ENCODE data around the gene PTGS1. TPM values are rescaled to one million over a fixed set of nuclear protein-coding genes. Genes with fewer than 3 reads are reported as not detected.
A peak's percentile ranks its signal among the peaks of the same experiment; 100 is the strongest.

The PTGS1 gene
- total RNA-seq, 1 donor from 2014 or later: 5.0 TPM

DNA sequence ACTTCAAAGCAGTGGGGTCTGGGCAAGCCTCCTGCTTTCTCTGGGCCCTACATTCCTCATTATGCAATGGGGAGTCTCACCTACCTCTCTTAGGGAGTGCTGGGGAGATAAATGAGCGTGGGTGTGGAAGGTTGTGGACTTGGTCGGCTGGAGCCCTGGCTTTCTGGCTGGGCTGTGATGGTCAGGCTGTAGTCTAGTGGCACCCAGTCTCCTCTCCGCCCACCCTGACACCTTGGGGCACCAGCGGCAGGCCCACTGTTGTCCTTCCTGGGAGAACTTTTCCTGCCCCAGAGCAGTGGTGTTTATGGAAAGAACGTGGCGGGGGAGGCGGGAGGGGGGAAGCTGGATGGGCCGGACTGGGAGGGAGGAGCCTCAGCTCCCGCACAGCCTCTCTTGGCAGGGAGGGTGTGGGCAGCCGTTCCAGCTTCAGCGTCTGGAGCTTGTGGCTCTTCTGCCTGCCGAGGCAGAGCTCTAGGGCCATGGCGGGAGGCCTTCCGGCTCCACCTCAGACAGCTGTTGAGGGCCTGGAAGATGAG is 4.1 kb downstream of the PTGS1 start:
- DNase-seq: peak; percentile 79

DNA sequence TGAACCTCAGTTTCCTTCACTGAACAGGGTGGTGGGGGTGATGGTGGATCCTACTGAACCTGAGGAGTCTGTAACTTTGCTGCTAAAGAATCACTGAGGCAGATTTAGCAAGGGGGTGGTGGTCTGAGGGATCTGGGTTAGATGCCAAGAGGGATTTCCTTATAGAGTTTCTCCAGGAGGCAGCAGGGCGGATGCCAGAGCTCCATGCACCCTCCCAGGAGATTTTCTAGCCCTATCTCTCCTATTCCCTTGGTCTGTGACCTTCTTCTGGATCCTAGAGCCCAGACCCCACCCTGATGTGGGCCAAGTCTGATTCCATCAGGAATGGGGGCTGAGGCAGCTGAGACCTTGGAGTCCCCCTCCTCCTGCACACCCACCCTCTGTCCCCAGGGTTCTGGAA is 6.0 kb downstream of the PTGS1 start:
- DNase-seq: no peak

DNA sequence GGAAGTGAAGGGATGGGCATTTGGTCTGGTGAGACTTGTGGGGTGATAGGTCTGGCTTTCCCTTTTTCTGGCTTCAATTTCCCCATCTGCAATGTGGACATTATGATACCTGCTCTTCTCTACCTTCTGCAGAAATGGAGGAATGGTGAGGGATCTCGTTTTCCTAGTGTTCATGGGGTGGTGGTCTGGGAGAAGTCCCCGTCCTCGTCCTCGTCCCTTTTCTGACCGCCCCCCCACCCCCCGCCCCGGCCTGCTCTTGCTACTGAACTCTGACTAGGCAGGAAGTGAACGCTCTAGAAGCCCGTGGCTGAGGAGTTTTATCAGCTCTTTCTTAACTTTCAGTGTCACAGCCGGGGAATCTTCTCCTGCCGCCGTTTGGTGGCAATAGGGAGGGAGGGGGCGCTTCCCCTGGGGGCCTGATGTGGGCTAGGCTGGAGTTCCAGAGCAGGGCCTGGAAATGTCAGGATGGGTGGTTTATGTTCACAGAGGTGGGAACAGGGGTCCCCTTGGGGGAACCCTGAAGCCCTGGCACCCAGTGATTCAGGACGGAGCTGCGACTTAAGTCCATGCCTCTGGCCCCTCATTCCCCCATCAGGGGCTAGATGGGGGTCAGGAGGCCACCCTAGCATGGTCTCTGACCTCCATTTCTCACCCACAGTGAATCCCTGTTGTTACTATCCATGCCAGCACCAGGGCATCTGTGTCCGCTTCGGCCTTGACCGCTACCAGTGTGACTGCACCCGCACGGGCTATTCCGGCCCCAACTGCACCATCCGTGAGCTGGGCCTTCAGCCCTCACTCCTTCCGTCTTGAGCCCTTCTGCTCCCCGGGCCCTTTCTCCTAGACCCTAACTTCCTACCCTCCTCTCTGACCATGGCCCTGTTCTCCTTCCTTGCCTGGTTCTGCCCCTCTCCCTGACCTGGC is 6.7 kb downstream of the PTGS1 start:
- no peak for DNase-seq

DNA sequence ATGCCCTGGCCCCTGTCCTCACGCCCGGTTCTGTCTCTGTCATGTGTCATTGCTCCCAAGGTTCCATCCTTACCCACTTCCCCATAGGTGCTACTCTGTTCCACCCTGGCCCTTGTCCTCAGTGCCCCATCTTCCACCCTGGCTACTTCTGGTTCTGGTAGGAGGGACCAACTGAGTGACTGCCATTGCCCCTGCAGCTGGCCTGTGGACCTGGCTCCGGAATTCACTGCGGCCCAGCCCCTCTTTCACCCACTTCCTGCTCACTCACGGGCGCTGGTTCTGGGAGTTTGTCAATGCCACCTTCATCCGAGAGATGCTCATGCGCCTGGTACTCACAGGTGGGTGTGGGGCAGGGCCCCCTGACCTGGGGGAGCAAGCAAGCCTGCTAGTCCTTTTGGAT is 7.4 kb downstream of the PTGS1 start:
- no peak for DNase-seq

- no peak for DNase-seq
Measured at GRCh38 chr9:122379340-122379739, 8.5 kb downstream of the PTGS1 start.

DNA sequence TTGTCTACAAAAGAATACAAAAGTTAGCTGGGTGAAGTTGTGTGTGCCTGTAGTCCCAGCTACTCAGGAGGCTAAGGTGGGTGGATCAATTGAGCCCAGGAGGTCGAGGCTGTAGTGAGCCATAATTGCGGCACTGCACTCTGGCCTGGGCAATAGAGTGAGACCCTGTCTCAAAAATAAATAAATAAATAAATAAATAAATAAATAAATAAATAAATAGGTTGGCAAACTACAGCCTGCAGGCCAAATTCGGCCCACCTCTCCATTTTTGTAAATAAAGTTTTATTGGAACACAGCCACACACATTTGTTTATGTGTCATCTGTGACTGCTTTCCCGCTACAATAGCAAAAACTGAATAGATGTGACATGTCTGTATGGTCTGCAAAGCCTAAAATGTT is 9.5 kb downstream of the PTGS1 start:
- no peak for DNase-seq

GRCh38 chr9:122381206-122381950 is 10.6 kb downstream of the PTGS1 start:
- DNase-seq: no peak

DNA sequence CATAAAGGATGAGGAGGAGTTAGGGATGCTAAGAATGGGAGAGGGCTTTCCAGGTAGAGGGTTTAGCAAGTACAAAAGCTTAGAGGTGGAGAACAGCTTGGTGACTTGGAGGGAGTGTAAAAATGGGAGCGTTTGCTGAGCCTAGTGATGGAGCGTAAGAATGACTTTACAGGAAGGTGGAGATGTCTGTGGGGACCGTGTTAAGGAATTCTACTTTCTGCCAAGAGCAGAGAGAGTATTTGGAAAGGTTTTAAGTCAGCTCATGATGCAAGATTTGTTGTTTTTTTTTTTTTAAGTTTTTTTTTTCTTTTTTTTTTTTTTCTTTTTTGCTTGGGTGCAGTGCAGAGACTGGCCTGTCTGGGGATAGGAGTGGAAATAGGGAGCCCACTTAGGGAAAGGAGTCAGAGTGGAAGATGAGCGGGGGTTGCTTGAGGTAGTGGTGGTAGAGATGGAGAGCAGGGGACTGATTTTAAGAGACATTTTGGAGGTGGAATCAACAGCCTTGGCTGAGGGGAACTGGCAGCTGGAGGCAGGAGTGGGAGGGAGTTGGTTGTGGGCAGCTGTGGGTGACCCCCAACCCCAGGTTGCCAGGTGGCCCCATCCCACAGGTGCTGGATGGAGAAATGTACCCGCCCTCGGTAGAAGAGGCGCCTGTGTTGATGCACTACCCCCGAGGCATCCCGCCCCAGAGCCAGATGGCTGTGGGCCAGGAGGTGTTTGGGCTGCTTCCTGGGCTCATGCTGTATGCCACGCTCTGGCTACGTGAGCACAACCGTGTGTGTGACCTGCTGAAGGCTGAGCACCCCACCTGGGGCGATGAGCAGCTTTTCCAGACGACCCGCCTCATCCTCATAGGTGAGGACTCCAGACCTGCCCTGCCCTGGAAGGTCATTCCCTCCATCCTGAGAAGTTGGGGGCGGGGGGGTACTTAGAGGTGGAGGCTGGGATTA is 12.4 kb downstream of the PTGS1 start:
- no peak for DNase-seq

DNA sequence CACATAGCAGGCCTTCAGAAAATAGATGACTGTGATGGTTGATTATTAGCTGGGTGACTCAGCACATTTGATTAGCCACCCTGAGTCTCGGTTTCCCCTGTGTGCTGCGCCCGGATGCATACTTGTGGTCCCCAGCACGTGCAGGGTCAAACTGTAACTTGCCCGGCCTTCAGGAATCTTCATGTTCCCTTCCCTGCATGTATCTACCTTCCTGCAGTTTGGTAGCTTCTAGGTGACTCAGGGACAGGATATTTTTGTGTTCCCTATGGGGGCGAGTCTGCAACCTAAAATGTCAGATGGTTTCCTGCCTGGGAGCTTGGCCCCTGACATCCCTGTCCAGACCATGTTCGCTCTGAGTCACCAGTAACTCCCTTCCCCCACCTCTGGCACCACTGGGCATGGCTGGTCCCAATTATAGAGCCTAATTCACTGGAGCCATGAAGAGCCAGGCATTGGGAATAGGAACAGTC is 13.2 kb downstream of the PTGS1 start:
- no peak for DNase-seq

- peak; percentile 53 for DNase-seq
Measured at GRCh38 chr9:122386311-122386872, 15.6 kb downstream of the PTGS1 start.

DNA sequence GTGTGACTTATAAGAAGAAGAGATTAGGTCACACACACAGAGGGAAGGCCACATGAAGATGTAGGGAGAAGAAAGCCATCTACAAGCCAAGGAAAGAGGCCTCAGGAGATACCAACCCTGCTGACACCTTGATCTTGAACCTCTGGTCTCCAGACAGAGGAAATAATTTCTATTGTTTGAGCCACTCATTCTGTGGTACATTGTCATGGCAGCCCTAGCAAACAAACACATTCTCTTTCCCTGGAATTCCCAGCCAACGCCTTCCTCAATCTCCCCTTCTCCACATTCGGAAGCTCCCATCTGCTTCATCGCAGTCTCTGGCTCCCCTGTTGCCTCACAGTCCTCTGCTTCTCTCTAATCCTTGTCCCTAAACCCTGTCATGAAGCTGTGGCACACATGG is 16.7 kb downstream of the PTGS1 start:
- DNase-seq: no peak

GRCh38 chr9:122389195-122389594 is 18.4 kb downstream of the PTGS1 start:
- no peak for DNase-seq

DNA sequence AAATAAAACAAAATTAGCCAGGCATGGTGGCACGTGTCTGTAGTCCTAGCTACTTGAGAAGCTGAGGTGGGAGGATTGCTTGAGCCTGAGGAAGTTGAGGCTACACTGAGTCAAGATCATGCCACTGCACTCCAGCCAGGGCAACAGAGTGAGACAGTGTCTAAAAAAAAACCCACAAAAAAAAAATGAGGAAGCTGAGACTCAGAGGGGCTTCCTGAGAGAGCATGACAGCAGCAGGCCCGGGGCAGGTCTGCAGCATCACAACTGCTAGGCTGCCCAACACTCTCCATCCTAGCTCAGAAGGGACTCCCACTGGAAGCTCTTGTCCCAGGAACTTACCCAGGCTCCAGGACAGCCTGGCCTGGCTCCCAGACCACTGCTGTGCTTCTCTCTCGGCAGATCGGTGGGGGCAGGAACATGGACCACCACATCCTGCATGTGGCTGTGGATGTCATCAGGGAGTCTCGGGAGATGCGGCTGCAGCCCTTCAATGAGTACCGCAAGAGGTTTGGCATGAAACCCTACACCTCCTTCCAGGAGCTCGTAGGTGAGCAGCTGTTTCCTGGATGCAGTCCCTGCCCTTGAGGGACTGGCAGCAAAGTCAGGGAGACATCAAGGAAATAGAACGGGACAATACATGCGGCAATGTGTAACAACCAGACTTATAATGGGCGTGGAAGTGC is 19.1 kb downstream of the PTGS1 start:
- DNase-seq: no peak

GRCh38 chr9:122392284-122392683 is 21.5 kb downstream of the PTGS1 start:
- no peak for DNase-seq

- no peak for DNase-seq
Measured at GRCh38 chr9:122392714-122393113, 21.9 kb downstream of the PTGS1 start.

- DNase-seq: no peak
Measured at GRCh38 chr9:122393284-122393983, 22.6 kb downstream of the PTGS1 start.

- DNase-seq: peak; percentile 28
Measured at GRCh38 chr9:122394265-122395125, 23.7 kb downstream of the PTGS1 start.

GRCh38 chr9:122396614-122397148 is 25.9 kb downstream of the PTGS1 start:
- DNase-seq: no peak

GRCh38 chr9:122397749-122398148 is 26.9 kb downstream of the PTGS1 start:
- no peak for DNase-seq
